HEK293T (cell line): ENCODE measurements around the gene RNF13.

ENCODE experiments used
- ARNT ChIP-seq: fragments of 450-650 bp; IDR thresholded peaks from 2 replicates; pipeline ENCODE4 v1.6.1; 2017; ENCODE audit warnings: mild to moderate bottlenecking
- FOXA1 ChIP-seq: fragments of 450-650 bp; IDR thresholded peaks from 2 replicates; pipeline ENCODE4 v1.6.1; 2016; ENCODE audit warnings: mild to moderate bottlenecking
- FOXK2 ChIP-seq: fragments of 450-650 bp; IDR thresholded peaks from 2 replicates; pipeline ENCODE4 v1.6.1; 2016; ENCODE audit warnings: mild to moderate bottlenecking
- FOXM1 ChIP-seq: fragments of 450-650 bp; IDR thresholded peaks from 2 replicates; pipeline ENCODE4 v1.6.1; 2017; ENCODE audit warnings: mild to moderate bottlenecking, borderline replicate concordance
- SP1 ChIP-seq: fragments of 450-650 bp; IDR thresholded peaks from 2 replicates; pipeline ENCODE4 v1.6.1; 2017
- SUZ12 ChIP-seq: fragments of 450-650 bp; IDR thresholded peaks from 2 replicates; pipeline ENCODE4 v1.6.1; 2016; ENCODE audit warnings: mild to moderate bottlenecking
- TARDBP ChIP-seq: fragments of 450-650 bp; IDR thresholded peaks from 2 replicates; pipeline ENCODE4 v1.6.1; 2016
- ZNF384 ChIP-seq: fragments of 450-650 bp; IDR thresholded peaks from 2 replicates; pipeline ENCODE4 v1.6.1; 2016

GRCh38 chr3:149941186-149941585, 128.2 kb downstream of the RNF13 start:
- TF ChIP-seq SP1 (no peak), FOXM1 (no peak), ARNT (no peak), FOXA1 (no peak), TARDBP (no peak), FOXK2 (no peak), SUZ12 (no peak), ZNF384 (no peak)
